Measurements from ENCODE around the gene MAP3K15. TPM values are rescaled to one million over a fixed set of nuclear protein-coding genes. Genes with fewer than 3 reads are reported as not detected.

The MAP3K15 gene
- total RNA-seq, 1 experiment from 2014 or later = 3.4 TPM

- TF ChIP-seq EZH2 (IDR thresholded peaks at IDR 0.05; ENCODE audit: low read length, unreplicated experiment) (no peak), EZH2phosphoT487 (IDR thresholded peaks at IDR 0.05; ENCODE audit: borderline replicate concordance, low read length) (no peak), CTCF (conservative IDR thresholded peaks at IDR 0.05; ENCODE audit: low read depth, low read length) (no peak)
- no peaks in the 10 kb centered on the region for H3K4me1 ChIP-seq (ENCODE audit: insufficient read depth, low read length)
- no peaks in the 10 kb centered on the region for H3F3A ChIP-seq (ENCODE audit: low read length, unreplicated experiment)
- no peaks in the 10 kb centered on the region for H3K36me3 ChIP-seq (ENCODE audit: low read depth, low read length)
- ChIA-PET CTCF (no interaction called here), POLR2A (ENCODE audit: unreplicated experiment) (no interaction called here)
- no peaks in the 10 kb centered on the region for H4K20me1 ChIP-seq (ENCODE audit: low read length)
- no peak overlapping the region for H3K4me2 ChIP-seq (ENCODE audit: low read length)
- H3K9me2 ChIP-seq (replicated peaks; ENCODE audit: low read length) = no peaks in the 10 kb centered on the region
- H3K79me2 ChIP-seq (ENCODE audit: low read length) = no peaks in the 10 kb centered on the region
- no TSS peak for BruUV-seq (replicated peaks)
- H3K4me3 ChIP-seq (ENCODE audit: low read length) = no peak overlapping the region
- no peaks in the 10 kb centered on the region for H3K9me3 ChIP-seq (ENCODE audit: low read length)
- H3K27me3 ChIP-seq (ENCODE audit: low read length) = no peaks in the 10 kb centered on the region
- H3K27ac ChIP-seq (ENCODE audit: low read length) = no peak overlapping the region
- ATAC-seq (no peak), DNase-seq (peak; percentile 5)
- intact Hi-C loops (cut with micrococcal nuclease) = loop anchor here (10.0 kb wide), 1 partner anchor 79 kb away; no protein-coding TSS in a partner anchor
- H2AFZ ChIP-seq (ENCODE audit: low read length) = no peak overlapping the region
- H3K9ac ChIP-seq (ENCODE audit: low read length) = no peak overlapping the region
These were observed 30.3 kb upstream of the MAP3K15 start for GRCh38 chrX:19545651-19546050.

- H3F3A ChIP-seq (ENCODE audit: low read length, unreplicated experiment) = no peaks in the 10 kb centered on the region
- no peak overlapping the region for H3K4me3 ChIP-seq (ENCODE audit: low read length)
- ATAC-seq = peak; percentile 86
- no peaks in the 10 kb centered on the region for H3K4me1 ChIP-seq (ENCODE audit: insufficient read depth, low read length)
- no peaks in the 10 kb centered on the region for H3K9me3 ChIP-seq (ENCODE audit: low read length)
- CTCF ChIA-PET = no interaction called here
- no peaks in the 10 kb centered on the region for H3K79me2 ChIP-seq (ENCODE audit: low read length)
- H3K27me3 ChIP-seq (ENCODE audit: low read length) = no peaks in the 10 kb centered on the region
- no peak overlapping the region for H3K9ac ChIP-seq (ENCODE audit: low read length)
- TF ChIP-seq EZH2 (IDR thresholded peaks at IDR 0.05; ENCODE audit: low read length, unreplicated experiment) = no peak
- peak; percentile 78 for TF ChIP-seq CTCF (conservative IDR thresholded peaks at IDR 0.05; ENCODE audit: low read depth, low read length)
- H3K9me2 ChIP-seq (replicated peaks; ENCODE audit: low read length) = no peaks in the 10 kb centered on the region
- POLR2A ChIA-PET (ENCODE audit: unreplicated experiment) = no interaction called here
- peak; percentile 76 for DNase-seq
- H4K20me1 ChIP-seq (ENCODE audit: low read length) = no peaks in the 10 kb centered on the region
- no peaks in the 10 kb centered on the region for H3K36me3 ChIP-seq (ENCODE audit: low read depth, low read length)
- H2AFZ ChIP-seq (ENCODE audit: low read length) = no peak overlapping the region
- intact Hi-C loops (cut with micrococcal nuclease) = loop anchor here (1.0 to 10.0 kb wide), 3 partner anchors 80 to 344 kb away; no protein-coding TSS in a partner anchor
- H3K4me2 ChIP-seq (ENCODE audit: low read length) = no peak overlapping the region
- H3K27ac ChIP-seq (ENCODE audit: low read length) = no peak overlapping the region
- BruUV-seq (replicated peaks) = no TSS peak
These were observed 29.5 kb upstream of the MAP3K15 start for GRCh38 chrX:19544693-19545305.

GRCh38 chrX:19543951-19544381 is 28.7 kb upstream of the MAP3K15 start:
- H3F3A ChIP-seq (ENCODE audit: low read length, unreplicated experiment) = no peaks in the 10 kb centered on the region
- H3K9me3 ChIP-seq (ENCODE audit: low read length) = no peaks in the 10 kb centered on the region
- H4K20me1 ChIP-seq (ENCODE audit: low read length) = no peaks in the 10 kb centered on the region
- no peak overlapping the region for H3K4me2 ChIP-seq (ENCODE audit: low read length)
- H3K9ac ChIP-seq (ENCODE audit: low read length) = no peak overlapping the region
- ChIA-PET POLR2A (ENCODE audit: unreplicated experiment) (no interaction called here), CTCF (no interaction called here)
- intact Hi-C loops (cut with micrococcal nuclease) = loop anchor here (1.0 to 10.0 kb wide), 3 partner anchors 81 to 344 kb away; no protein-coding TSS in a partner anchor
- ATAC-seq (no peak), DNase-seq (no peak)
- TF ChIP-seq EZH2phosphoT487 (IDR thresholded peaks at IDR 0.05; ENCODE audit: borderline replicate concordance, low read length) (no peak), CTCF (conservative IDR thresholded peaks at IDR 0.05; ENCODE audit: low read depth, low read length) (no peak), EZH2 (IDR thresholded peaks at IDR 0.05; ENCODE audit: low read length, unreplicated experiment) (no peak)
- no peak overlapping the region for H3K27ac ChIP-seq (ENCODE audit: low read length)
- no peaks in the 10 kb centered on the region for H3K79me2 ChIP-seq (ENCODE audit: low read length)
- no peaks in the 10 kb centered on the region for H3K9me2 ChIP-seq (replicated peaks; ENCODE audit: low read length)
- H3K4me3 ChIP-seq (ENCODE audit: low read length) = no peak overlapping the region
- no TSS peak for BruUV-seq (replicated peaks)
- H3K4me1 ChIP-seq (ENCODE audit: insufficient read depth, low read length) = no peaks in the 10 kb centered on the region
- H3K27me3 ChIP-seq (ENCODE audit: low read length) = no peaks in the 10 kb centered on the region
- no peaks in the 10 kb centered on the region for H3K36me3 ChIP-seq (ENCODE audit: low read depth, low read length)
- no peak overlapping the region for H2AFZ ChIP-seq (ENCODE audit: low read length)
